GM21390 (cell line): ENCODE results near the gene UQCRFS1.

Source experiments
- ATAC-seq: cut with Tn5 transposase; IDR thresholded peaks from one replicate; pipeline ENCODE4 v1.9.1; 2021; ENCODE audit not compliant: unreplicated experiment

The UQCRFS1 gene

GRCh38 chr19:29170554-29170953, 42.4 kb downstream of the UQCRFS1 start:
- ATAC-seq: no peak

GRCh38 chr19:29162694-29163093, 50.3 kb downstream of the UQCRFS1 start:
- ATAC-seq: no peak

- ATAC-seq: no peak
These were observed 57.3 kb downstream of the UQCRFS1 start for GRCh38 chr19:29155683-29156082.
